Urinary bladder (tissue), 4 donors: ENCODE results near the gene COMMD6. TPM values are rescaled to one million over a fixed set of nuclear protein-coding genes. Genes with fewer than 3 reads are reported as not detected.

Experiments
- DNase-seq: peaks from one replicate; pipeline ENCODE4 v3.0.0-alpha.2; 2015; ENCODE audit errors: extremely low spot score
- H3K27ac ChIP-seq: one replicate; pipeline ENCODE4 v1.5.1; 2013; ENCODE audit warnings: low read depth, mild to moderate bottlenecking, moderate library complexity
- H3K36me3 ChIP-seq: one replicate; pipeline ENCODE4 v1.6.1; 2013; ENCODE audit warnings: mild to moderate bottlenecking, moderate library complexity; ENCODE audit not compliant: insufficient read depth
- H3K4me1 ChIP-seq: one replicate; pipeline ENCODE4 v1.6.1; 2013; ENCODE audit warnings: mild to moderate bottlenecking, moderate library complexity; ENCODE audit not compliant: insufficient read depth
- H3K4me3 ChIP-seq: one replicate; pipeline ENCODE4 v1.5.1; 2013; ENCODE audit warnings: low read depth, low read length
- WGBS: extraction: QIAGEN DNeasy Blood & Tissue Kit; methylation state at CpG from one replicate; pipeline ENCODE4 v1.1.7; 2013; 5-methylcytosine and 5-hydroxymethylcytosine counted together
- polyA plus RNA-seq: library from polyadenylated mRNA; stranded (reverse); fragments of 200-250 nt; gene quantifications from one replicate; pipeline ENCODE4 v1.2.3, GENCODE V29; 2013
- total RNA-seq: library from RNA; depleted of rRNA; stranded (reverse); fragments of >200 nt; gene quantifications from one replicate; pipeline ENCODE4 v1.2.3, GENCODE V29; 2014
- donor health status: healthy with polysubstance abuse.
- donor health status: healthy.

COMMD6 gene
- 124 TPM for total RNA-seq
- 196 TPM for polyA plus RNA-seq

- peak; percentile 71 for DNase-seq
Observed at GRCh38 chr13:75537401-75538365, at the start of gene COMMD6. TSS of gene COMMD6 (minus strand) at chr13:75537841. CDS start at chr13:75537805, 36 bp downstream.

GRCh38 chr13:75585153-75585552 is 47.5 kb upstream of the COMMD6 start:
- Histone ChIP-seq H3K4me1 (no peaks in the 10 kb centered on the region), H3K36me3 (peaks cover 2% of the 10 kb centered on the region), H3K4me3 (no peak overlapping the region), H3K27ac (no peak overlapping the region)
- no peak for DNase-seq

More at GRCh38 chr13:75537401-75538365, at the start of gene COMMD6:
- WGBS = under 1% methylated on average over 51 of the region's 51 CpGs
- no peaks in the 10 kb centered on the region for H3K4me1 ChIP-seq
- H3K4me3 ChIP-seq = peak within 1 kb of the TSS; percentile 55
- no peaks in the 10 kb centered on the region for H3K36me3 ChIP-seq
- H3K27ac ChIP-seq = no peak within 1 kb of the TSS

- no peak for DNase-seq
- Histone ChIP-seq H3K4me3 (no peak overlapping the region), H3K36me3 (peaks cover 2% of the 10 kb centered on the region), H3K4me1 (no peaks in the 10 kb centered on the region), H3K27ac (no peak overlapping the region)
Observed at GRCh38 chr13:75583091-75583490, 45.5 kb upstream of the COMMD6 start.

DNA sequence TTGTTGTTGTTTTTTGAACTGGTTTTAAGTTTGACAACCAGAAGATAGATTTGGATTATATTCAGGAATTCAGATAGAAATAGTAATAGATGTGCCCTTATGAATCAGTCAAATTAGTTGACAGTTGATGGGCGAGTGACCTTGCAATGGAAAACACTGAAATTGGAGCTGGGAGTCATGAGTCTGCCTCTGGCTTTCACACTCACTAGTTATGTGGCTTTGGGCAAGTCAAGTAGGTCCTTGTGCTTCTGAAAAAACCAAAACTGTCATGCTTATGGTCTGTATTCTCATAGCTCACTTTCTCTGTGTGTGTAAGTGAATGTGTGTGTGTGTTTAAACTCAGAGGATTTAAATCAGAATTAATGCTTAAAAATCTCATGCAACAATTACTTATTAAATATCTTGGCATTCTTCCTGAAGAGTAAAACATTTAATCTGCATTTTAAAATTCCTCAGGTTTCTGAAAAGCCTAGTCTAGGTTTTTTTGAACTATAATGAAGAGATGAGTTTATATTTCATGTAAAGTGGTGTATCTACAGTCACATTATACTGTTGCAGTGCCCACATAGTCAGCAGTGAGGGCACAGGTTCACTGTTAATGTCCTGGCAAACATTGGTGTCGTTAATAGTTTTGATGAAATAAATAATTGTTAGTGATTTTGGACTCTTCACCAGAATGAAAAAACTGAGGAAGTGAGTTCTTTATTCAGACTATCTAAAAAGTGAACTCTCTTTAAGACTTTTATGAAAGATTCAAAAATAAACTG is 44.4 kb upstream of the COMMD6 start:
- Histone ChIP-seq H3K36me3 (peaks cover 2% of the 10 kb centered on the region), H3K4me1 (no peaks in the 10 kb centered on the region), H3K4me3 (no peak overlapping the region), H3K27ac (no peak overlapping the region)
- 95% methylated on average over 2 of the region's 2 CpGs for WGBS
- DNase-seq = no peak

GRCh38 chr13:75579529-75579928 is 41.9 kb upstream of the COMMD6 start:
- WGBS = 83% methylated on average over 3 of the region's 3 CpGs

DNA sequence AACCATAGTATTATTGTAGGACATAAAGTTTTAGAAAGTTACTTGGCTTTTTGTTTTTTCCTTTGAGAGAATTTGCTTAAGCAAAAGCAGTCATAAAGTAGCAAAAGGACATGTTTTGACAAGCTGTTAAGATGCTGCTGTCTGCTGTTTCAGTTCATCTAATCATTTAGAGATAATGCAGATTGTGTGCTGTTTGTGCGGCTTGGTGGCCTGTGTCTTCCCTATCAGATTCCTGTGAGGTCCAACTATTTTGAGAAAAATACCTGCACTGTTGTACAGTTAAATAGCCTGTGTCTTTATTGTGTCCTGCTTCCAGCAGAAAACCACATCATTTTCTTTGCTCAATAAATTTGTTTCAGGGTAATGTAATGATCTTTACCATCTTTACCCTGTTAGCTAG is 31.9 kb upstream of the COMMD6 start:
- WGBS = 76% methylated on average over 1 of the region's 1 CpG
- Histone ChIP-seq H3K4me3 (no peak overlapping the region), H3K36me3 (peaks cover 2% of the 10 kb centered on the region), H3K4me1 (no peaks in the 10 kb centered on the region), H3K27ac (no peak overlapping the region)
- DNase-seq = no peak

More at GRCh38 chr13:75579529-75579928, 41.9 kb upstream of the COMMD6 start:
- Histone ChIP-seq H3K4me1 (no peaks in the 10 kb centered on the region), H3K36me3 (peaks cover 2% of the 10 kb centered on the region), H3K4me3 (no peak overlapping the region), H3K27ac (no peak overlapping the region)
- DNase-seq = no peak

DNA sequence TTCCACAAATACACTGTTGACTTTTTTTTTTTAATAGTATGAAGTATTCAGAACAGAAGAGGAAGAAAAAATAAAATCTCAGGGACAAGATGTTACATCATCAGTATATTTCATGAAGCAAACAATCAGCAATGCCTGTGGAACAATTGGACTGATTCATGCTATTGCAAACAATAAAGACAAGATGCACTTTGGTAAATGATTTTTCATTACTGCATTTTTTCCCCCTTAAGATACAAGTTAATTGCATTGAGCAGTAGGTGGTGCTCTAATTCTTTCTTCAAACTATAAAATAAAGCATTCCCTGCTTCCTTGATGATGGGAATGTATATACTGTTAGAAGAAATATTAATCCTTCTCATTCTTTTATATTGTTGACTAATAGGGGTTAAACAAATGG is 29.0 kb upstream of the COMMD6 start:
- Histone ChIP-seq H3K4me1 (no peaks in the 10 kb centered on the region), H3K4me3 (no peak overlapping the region), H3K27ac (no peak overlapping the region), H3K36me3 (no peaks in the 10 kb centered on the region)
- DNase-seq = no peak

DNA sequence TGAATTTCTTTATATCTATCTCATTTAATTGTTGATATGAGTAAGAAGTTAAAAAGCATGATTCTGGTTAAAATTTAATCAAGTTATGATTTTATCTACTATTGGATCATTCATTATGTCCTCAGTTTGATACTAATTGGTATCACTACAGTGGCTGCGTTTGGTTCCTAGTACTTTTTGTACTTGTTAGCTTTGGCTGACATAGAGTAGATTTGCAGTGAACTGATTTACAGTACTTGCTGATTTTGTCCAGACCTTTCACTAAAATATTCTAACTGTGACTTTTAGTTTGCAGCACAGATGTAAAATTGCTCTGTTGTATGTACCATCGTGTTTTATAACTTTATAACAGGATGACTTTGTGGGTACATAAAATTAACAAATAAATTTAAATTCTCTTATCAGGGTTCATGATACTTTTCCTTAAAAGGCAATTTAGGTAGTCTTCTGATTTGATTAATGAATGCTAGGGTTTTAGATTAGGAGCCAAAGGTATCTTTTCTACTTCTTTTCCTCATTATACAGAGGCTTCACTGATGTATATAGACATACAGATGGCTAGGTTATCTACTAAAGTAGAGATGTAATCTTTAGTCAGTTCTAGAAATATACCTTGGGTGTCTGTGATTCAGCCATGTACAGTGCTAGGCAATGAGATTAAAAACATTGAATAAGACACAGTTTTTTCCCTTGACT is 20.7 kb upstream of the COMMD6 start:
- Histone ChIP-seq H3K4me3 (no peak overlapping the region), H3K27ac (no peak overlapping the region), H3K36me3 (peaks cover 2% of the 10 kb centered on the region), H3K4me1 (no peaks in the 10 kb centered on the region)
- 56% methylated on average over 2 of the region's 2 CpGs for WGBS
- no peak for DNase-seq

DNA sequence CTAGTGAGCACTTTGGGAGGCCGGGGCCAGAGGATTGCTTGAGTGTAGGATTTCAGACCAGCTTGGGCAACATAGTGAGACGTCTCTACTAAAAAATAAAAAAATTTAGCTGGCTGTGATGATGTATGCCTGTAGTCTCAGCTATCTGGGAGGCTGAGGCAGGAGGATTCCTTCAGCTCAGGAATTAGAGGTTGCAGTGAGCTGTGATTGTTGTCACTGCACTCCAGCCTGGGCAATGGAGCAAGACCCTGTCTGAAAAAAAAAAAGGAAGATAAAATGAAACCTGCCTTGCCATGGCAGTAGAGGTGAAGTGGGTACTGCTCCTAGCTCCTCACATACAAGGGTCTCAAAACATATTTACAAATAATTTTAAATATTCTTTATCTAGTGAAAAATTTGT is 19.3 kb upstream of the COMMD6 start:
- H3K27ac ChIP-seq = no peak overlapping the region
- H3K4me3 ChIP-seq = no peak overlapping the region
- H3K4me1 ChIP-seq = no peaks in the 10 kb centered on the region
- WGBS = 81% methylated on average over 2 of the region's 2 CpGs
- no peak for DNase-seq
- peaks cover 2% of the 10 kb centered on the region for H3K36me3 ChIP-seq

- Histone ChIP-seq H3K4me1 (no peaks in the 10 kb centered on the region), H3K27ac (no peak overlapping the region), H3K4me3 (no peak overlapping the region), H3K36me3 (peaks cover under 1% of the 10 kb centered on the region)
- WGBS = 85% methylated on average over 1 of the region's 1 CpG
- DNase-seq = no peak
Observed at GRCh38 chr13:75555836-75556235, 18.2 kb upstream of the COMMD6 start.

- H3K4me1 ChIP-seq = no peaks in the 10 kb centered on the region
Observed at GRCh38 chr13:75554981-75555380, 17.3 kb upstream of the COMMD6 start.

GRCh38 chr13:75554464-75554863 is 16.8 kb upstream of the COMMD6 start:
- Histone ChIP-seq H3K36me3 (no peaks in the 10 kb centered on the region), H3K27ac (no peak overlapping the region), H3K4me1 (no peaks in the 10 kb centered on the region), H3K4me3 (no peak overlapping the region)
- DNase-seq = no peak
- WGBS = 96% methylated on average over 1 of the region's 1 CpG

More at GRCh38 chr13:75554981-75555380, 17.3 kb upstream of the COMMD6 start:
- Histone ChIP-seq H3K4me3 (no peak overlapping the region), H3K27ac (no peak overlapping the region), H3K36me3 (no peaks in the 10 kb centered on the region)
- WGBS = 97% methylated on average over 3 of the region's 3 CpGs
- no peak for DNase-seq

DNA sequence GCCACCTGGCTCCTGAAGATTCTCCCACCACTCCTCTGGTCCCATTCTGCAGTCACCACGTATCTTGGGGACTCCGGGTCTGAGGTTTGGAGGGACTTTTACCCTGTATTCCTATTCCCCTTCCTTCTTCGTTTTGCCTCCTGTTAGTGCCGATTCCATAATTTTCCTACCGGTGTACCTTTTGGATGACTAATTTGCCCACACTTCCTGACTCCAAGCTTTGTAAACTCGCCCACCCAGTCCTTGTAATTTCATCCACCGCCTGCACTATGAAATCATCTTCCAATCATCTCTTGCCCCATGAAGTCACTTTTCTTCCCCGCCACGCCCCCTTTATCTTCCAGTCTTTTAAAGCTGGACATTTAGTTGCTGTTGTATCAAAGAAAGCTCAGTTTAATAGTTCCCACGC is 12.5 kb upstream of the COMMD6 start:
- 2% methylated on average over 10 of the region's 10 CpGs for WGBS
- H3K27ac ChIP-seq = no peak overlapping the region
- peak overlapping the region; percentile 80 for H3K4me3 ChIP-seq
- H3K4me1 ChIP-seq = no peaks in the 10 kb centered on the region
- H3K36me3 ChIP-seq = no peaks in the 10 kb centered on the region
- peak; percentile 70 for DNase-seq
